OCI-LY7 (cell line): ENCODE measurements around the gene GABRD.

Experiments used
- CTCF ChIP-seq: fragments of 200-600 bp; sonication (generic); conservative IDR thresholded peaks from 2 replicates; pipeline ENCODE4 v1.5.1; 2014; ENCODE audit warnings: mild to moderate bottlenecking, antibody characterized with exemption, low read length, moderate library complexity, mixed read lengths
- EZH2phosphoT487 ChIP-seq: fragments of 200-600 bp; sonication (generic); IDR thresholded peaks from 2 replicates; pipeline ENCODE4 v1.6.1; 2018; ENCODE audit warnings: low read depth, borderline replicate concordance, mild to moderate bottlenecking, mixed run types, antibody characterized with exemption, low read length, moderate library complexity, mixed read lengths

GRCh38 chr1:2049718-2050431 is 30.7 kb downstream of the GABRD start, which contains the start of gene PRKCZ:
- TF ChIP-seq CTCF (no peak), EZH2phosphoT487 (no peak)
